Trophoblast cell (in vitro differentiated cells and primary cell): Measurements from ENCODE around the gene UBASH3B.

ENCODE experiments used
- DNase-seq, 2 donors: peaks; one replicate each; pipeline ENCODE4 v3.0.0-alpha.2; 2016
- H2AFZ ChIP-seq: 2 replicates; pipeline ENCODE4 v1.6.1; 2013; ENCODE audit warnings: low read length, moderate library complexity, mild to moderate bottlenecking; ENCODE audit not compliant: insufficient read depth, poor library complexity
- H2AK5ac ChIP-seq: 2 replicates; pipeline ENCODE4 v1.6.1; 2013; ENCODE audit warnings: mild to moderate bottlenecking, low read length
- H2BK120ac ChIP-seq: 2 replicates; pipeline ENCODE4 v1.6.1; 2013; ENCODE audit warnings: low read length, mild to moderate bottlenecking, moderate library complexity; ENCODE audit not compliant: insufficient read depth, poor library complexity
- H2BK12ac ChIP-seq: 2 replicates; pipeline ENCODE4 v1.6.1; 2013; ENCODE audit warnings: mild to moderate bottlenecking, low read length, moderate library complexity
- H2BK5ac ChIP-seq: 2 replicates; pipeline ENCODE4 v1.6.1; 2013; ENCODE audit warnings: low read length, low read depth, moderate library complexity, mild to moderate bottlenecking; ENCODE audit not compliant: poor library complexity
- H3K14ac ChIP-seq: 2 replicates; pipeline ENCODE4 v1.6.1; 2013; ENCODE audit warnings: mild to moderate bottlenecking, low read length
- H3K18ac ChIP-seq: 2 replicates; pipeline ENCODE4 v1.6.1; 2013; ENCODE audit warnings: mild to moderate bottlenecking, low read length
- H3K23ac ChIP-seq: 2 replicates; pipeline ENCODE4 v1.6.1; 2013; ENCODE audit warnings: low read length
- H3K27ac ChIP-seq: 2 replicates; pipeline ENCODE4 v1.5.1; 2013; ENCODE audit warnings: low read depth, mild to moderate bottlenecking, inconsistent platforms, low read length, moderate library complexity
- H3K27me3 ChIP-seq: 2 replicates; pipeline ENCODE4 v1.6.1; 2013; ENCODE audit warnings: inconsistent platforms, mild to moderate bottlenecking, low read length, moderate library complexity; ENCODE audit not compliant: insufficient read depth
- H3K36me3 ChIP-seq, 2 experiments: 1 replicate in 1 of 2; 2 replicates in 1 of 2; pipeline ENCODE4 v1.6.1; 2013; ENCODE audit warnings: low read length in 2 of 2, mild to moderate bottlenecking in 2 of 2, moderate library complexity in 1 of 2; ENCODE audit not compliant: insufficient read depth in 2 of 2, control insufficient read depth in 1 of 2
- H3K4ac ChIP-seq: 2 replicates; pipeline ENCODE4 v1.6.1; 2013; ENCODE audit warnings: low read depth, mild to moderate bottlenecking, low read length, moderate library complexity
- H3K4me1 ChIP-seq, 2 experiments: 1 replicate in 1 of 2; 2 replicates in 1 of 2; pipeline ENCODE4 v1.6.1; 2013; ENCODE audit warnings: low read length in 2 of 2, mild to moderate bottlenecking in 2 of 2, moderate library complexity in 1 of 2; ENCODE audit not compliant: insufficient read depth in 2 of 2, control insufficient read depth in 1 of 2
- H3K4me2 ChIP-seq: 2 replicates; pipeline ENCODE4 v1.6.1; 2013; ENCODE audit warnings: inconsistent platforms, mild to moderate bottlenecking, low read length, moderate library complexity
- H3K4me3 ChIP-seq: 2 replicates; pipeline ENCODE4 v1.5.1; 2013; ENCODE audit warnings: mild to moderate bottlenecking, low read depth, low read length, inconsistent platforms
- H3K79me1 ChIP-seq: one replicate; pipeline ENCODE4 v1.6.1; 2013; ENCODE audit warnings: low read length
- H3K79me2 ChIP-seq: 2 replicates; pipeline ENCODE4 v1.6.1; 2013; ENCODE audit warnings: low read length, mild to moderate bottlenecking; ENCODE audit not compliant: control insufficient read depth, insufficient read depth, poor library complexity
- H3K9ac ChIP-seq: 2 replicates; pipeline ENCODE4 v1.6.1; 2013; ENCODE audit warnings: mild to moderate bottlenecking, low read length
- H3K9me3 ChIP-seq: 2 replicates; pipeline ENCODE4 v1.6.1; 2013; ENCODE audit warnings: low read depth, mild to moderate bottlenecking, control low read depth, inconsistent platforms, low read length; ENCODE audit not compliant: insufficient read depth
- H4K12ac ChIP-seq: 2 replicates; pipeline ENCODE4 v1.6.1; 2013; ENCODE audit warnings: low read depth, mild to moderate bottlenecking, low read length, moderate library complexity
- H4K8ac ChIP-seq: 2 replicates; pipeline ENCODE4 v1.6.1; 2013; ENCODE audit warnings: low read depth, mild to moderate bottlenecking, low read length, moderate library complexity
- H4K91ac ChIP-seq: one replicate; pipeline ENCODE4 v1.6.1; 2013; ENCODE audit warnings: low read depth, mild to moderate bottlenecking, low read length, moderate library complexity
- WGBS: extraction: QIAGEN DNeasy Blood & Tissue Kit; methylation state at CpG from one replicate; pipeline ENCODE4 v1.1.7; 2013; ENCODE audit warnings: missing lambda C conversion rate; ENCODE audit not compliant: insufficient read length, insufficient coverage; ENCODE audit errors: extremely low coverage; 5-methylcytosine and 5-hydroxymethylcytosine counted together

UBASH3B gene

GRCh38 chr11:122755409-122755808 lies 99.9 kb downstream of the UBASH3B start:
- H3K9me3 ChIP-seq, result no peaks in the 10 kb centered on the region
- H2AK5ac ChIP-seq, result no peak overlapping the region
- H2BK5ac ChIP-seq, result no peak overlapping the region
- H3K18ac ChIP-seq, result peak overlapping the region; percentile 19
- no peak overlapping the region for H3K9ac ChIP-seq
- peak overlapping the region; percentile 4 for H3K14ac ChIP-seq
- no peak overlapping the region for H2BK12ac ChIP-seq
- H3K79me2 ChIP-seq, result no peaks in the 10 kb centered on the region
- H3K4ac ChIP-seq, result no peak overlapping the region
- H4K91ac ChIP-seq, result no peak overlapping the region
- H3K36me3 ChIP-seq, result no peaks in the 10 kb centered on the region
- H3K4me1 ChIP-seq, result peaks cover 4 to 6% of the 10 kb centered on the region in 2 experiments
- H3K4me2 ChIP-seq, result no peak overlapping the region
- H3K27me3 ChIP-seq, result no peaks in the 10 kb centered on the region
- H2AFZ ChIP-seq, result no peak overlapping the region
- H3K4me3 ChIP-seq, result no peak overlapping the region
- H3K79me1 ChIP-seq, result no peaks in the 10 kb centered on the region
- no peak overlapping the region for H2BK120ac ChIP-seq
- no peak overlapping the region for H4K8ac ChIP-seq
- no peak overlapping the region for H3K23ac ChIP-seq
- H4K12ac ChIP-seq, result no peak overlapping the region
- no peak overlapping the region for H3K27ac ChIP-seq
- WGBS, result no CpG with 5 or more reads among the region's 9 CpGs
- no peak for DNase-seq

GRCh38 chr11:122755941-122756340 lies 100.4 kb downstream of the UBASH3B start:
- Histone ChIP-seq H4K8ac (no peak overlapping the region), H3K9ac (no peak overlapping the region), H2BK12ac (no peak overlapping the region), H2BK5ac (no peak overlapping the region), H3K27me3 (no peaks in the 10 kb centered on the region), H3K79me1 (no peaks in the 10 kb centered on the region), H3K4me2 (no peak overlapping the region), H3K79me2 (no peaks in the 10 kb centered on the region), H2BK120ac (no peak overlapping the region), H3K4me3 (no peak overlapping the region), H3K18ac (no peak overlapping the region), H4K12ac (no peak overlapping the region), H3K4me1 (peaks cover 4 to 6% of the 10 kb centered on the region in 2 experiments), H2AFZ (no peak overlapping the region), H4K91ac (no peak overlapping the region), H3K36me3 (no peaks in the 10 kb centered on the region), H3K23ac (no peak overlapping the region), H3K14ac (no peak overlapping the region), H3K27ac (no peak overlapping the region), H3K4ac (no peak overlapping the region), H2AK5ac (no peak overlapping the region), H3K9me3 (no peaks in the 10 kb centered on the region)
- WGBS, result no CpG with 5 or more reads among the region's 5 CpGs
- DNase-seq, result no peak

- Histone ChIP-seq H3K27ac (no peak overlapping the region), H4K12ac (no peak overlapping the region), H3K27me3 (no peaks in the 10 kb centered on the region), H2BK120ac (no peak overlapping the region), H3K18ac (no peak overlapping the region), H2AK5ac (no peak overlapping the region), H3K36me3 (no peaks in the 10 kb centered on the region), H3K79me2 (no peaks in the 10 kb centered on the region), H2BK5ac (no peak overlapping the region), H3K9me3 (no peaks in the 10 kb centered on the region), H3K4me1 (peaks cover 3 to 4% of the 10 kb centered on the region in 2 experiments), H3K4ac (peak overlapping the region; percentile 24), H4K91ac (no peak overlapping the region), H3K14ac (no peak overlapping the region), H4K8ac (no peak overlapping the region), H2BK12ac (no peak overlapping the region), H3K4me3 (no peak overlapping the region), H3K23ac (no peak overlapping the region), H2AFZ (no peak overlapping the region), H3K9ac (no peak overlapping the region), H3K79me1 (no peaks in the 10 kb centered on the region), H3K4me2 (no peak overlapping the region)
- no peak for DNase-seq
Measured at GRCh38 chr11:122756417-122756816, 100.9 kb downstream of the UBASH3B start.

- no CpG with 5 or more reads among the region's 3 CpGs for WGBS
- Histone ChIP-seq H4K12ac (no peak overlapping the region), H3K4me1 (peaks cover 3 to 4% of the 10 kb centered on the region in 2 experiments), H3K4ac (no peak overlapping the region), H3K4me2 (no peak overlapping the region), H4K91ac (no peak overlapping the region), H3K18ac (no peak overlapping the region), H3K9me3 (no peaks in the 10 kb centered on the region), H3K9ac (no peak overlapping the region), H3K79me2 (no peaks in the 10 kb centered on the region), H3K79me1 (no peaks in the 10 kb centered on the region), H3K36me3 (no peaks in the 10 kb centered on the region), H3K27me3 (no peaks in the 10 kb centered on the region), H3K27ac (no peak overlapping the region), H2AFZ (no peak overlapping the region), H2BK5ac (no peak overlapping the region), H4K8ac (no peak overlapping the region), H2BK12ac (no peak overlapping the region), H3K23ac (no peak overlapping the region), H2BK120ac (no peak overlapping the region), H3K14ac (no peak overlapping the region), H3K4me3 (no peak overlapping the region), H2AK5ac (no peak overlapping the region)
- peak; percentile 52 to 67 for DNase-seq
Measured at GRCh38 chr11:122757201-122757600, 101.7 kb downstream of the UBASH3B start.
